HL-60 (cell line): ENCODE results near the gene BRF1.

ENCODE experiments used
- DNase-seq, 2 experiments: peaks; one replicate each; pipeline ENCODE4 v3.0.0-alpha.2; 2010 to 2020; ENCODE audit warnings: low read depth in 1 of 2, low spot score in 1 of 2
- H3K27ac ChIP-seq: fragments of 250-450 bp; sonication (Bioruptor Pico); replicated peaks from 2 replicates; pipeline ENCODE4 v1.5.1; 2020; ENCODE audit warnings: mild to moderate bottlenecking, moderate library complexity
- H3K27me3 ChIP-seq: fragments of 250-450 bp; sonication (Bioruptor Pico); 2 replicates; pipeline ENCODE4 v1.5.1; 2021; ENCODE audit warnings: mild to moderate bottlenecking, moderate library complexity; ENCODE audit not compliant: insufficient read depth, poor library complexity, severe bottlenecking
- H3K4me3 ChIP-seq: replicated peaks from 2 replicates; pipeline ENCODE4 v1.5.1; 2011; ENCODE audit warnings: mild to moderate bottlenecking, control low read depth, low read length; ENCODE audit not compliant: insufficient read depth
- GABPA ChIP-seq: IDR thresholded peaks from 2 replicates; pipeline ENCODE4 v1.6.1; 2012; ENCODE audit warnings: low read depth
- POLR2AphosphoS5 ChIP-seq: IDR thresholded peaks from 2 replicates; pipeline ENCODE4 v1.6.1; 2012; ENCODE audit warnings: low read depth
- SPI1 ChIP-seq: IDR thresholded peaks from 2 replicates; pipeline ENCODE4 v1.6.1; 2012; ENCODE audit warnings: low read depth, mild to moderate bottlenecking, borderline replicate concordance
- TF ChIP-seq, protein P1 (sequence below): IDR thresholded peaks from 2 replicates; pipeline ENCODE4 v1.6.1; 2012; ENCODE audit warnings: low read depth; ENCODE audit not compliant: insufficient replicate concordance
- TF ChIP-seq, protein P2 (sequence below): IDR thresholded peaks from one replicate; pipeline ENCODE4 v1.5.1; 2011; ENCODE audit warnings: low read length, control low read depth, inconsistent platforms; ENCODE audit not compliant: insufficient read depth

The BRF1 gene

DNA sequence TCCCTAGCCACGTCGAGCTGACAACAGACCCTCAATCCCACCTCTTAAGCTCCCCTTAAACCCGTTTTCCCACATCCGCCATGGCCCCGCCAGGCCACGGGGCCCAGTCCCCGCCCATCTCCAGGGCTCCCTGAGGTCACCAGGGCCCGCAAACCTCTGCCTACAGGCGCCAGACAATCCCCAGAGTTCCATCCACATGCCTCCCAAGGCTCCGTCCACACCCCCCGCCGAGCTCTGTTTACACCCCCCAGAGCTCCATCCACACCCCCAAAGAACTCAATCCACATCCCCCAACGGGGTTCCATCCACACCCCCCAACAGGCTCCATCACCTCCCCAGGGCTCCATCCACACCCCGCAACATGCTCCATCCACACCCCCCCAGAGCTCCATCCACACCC lies 141.5 kb downstream of the BRF1 start:
- H3K27ac ChIP-seq, result no peak overlapping the region
- no peak for DNase-seq
- H3K4me3 ChIP-seq, result no peak overlapping the region
- TF ChIP-seq, protein P1, sequence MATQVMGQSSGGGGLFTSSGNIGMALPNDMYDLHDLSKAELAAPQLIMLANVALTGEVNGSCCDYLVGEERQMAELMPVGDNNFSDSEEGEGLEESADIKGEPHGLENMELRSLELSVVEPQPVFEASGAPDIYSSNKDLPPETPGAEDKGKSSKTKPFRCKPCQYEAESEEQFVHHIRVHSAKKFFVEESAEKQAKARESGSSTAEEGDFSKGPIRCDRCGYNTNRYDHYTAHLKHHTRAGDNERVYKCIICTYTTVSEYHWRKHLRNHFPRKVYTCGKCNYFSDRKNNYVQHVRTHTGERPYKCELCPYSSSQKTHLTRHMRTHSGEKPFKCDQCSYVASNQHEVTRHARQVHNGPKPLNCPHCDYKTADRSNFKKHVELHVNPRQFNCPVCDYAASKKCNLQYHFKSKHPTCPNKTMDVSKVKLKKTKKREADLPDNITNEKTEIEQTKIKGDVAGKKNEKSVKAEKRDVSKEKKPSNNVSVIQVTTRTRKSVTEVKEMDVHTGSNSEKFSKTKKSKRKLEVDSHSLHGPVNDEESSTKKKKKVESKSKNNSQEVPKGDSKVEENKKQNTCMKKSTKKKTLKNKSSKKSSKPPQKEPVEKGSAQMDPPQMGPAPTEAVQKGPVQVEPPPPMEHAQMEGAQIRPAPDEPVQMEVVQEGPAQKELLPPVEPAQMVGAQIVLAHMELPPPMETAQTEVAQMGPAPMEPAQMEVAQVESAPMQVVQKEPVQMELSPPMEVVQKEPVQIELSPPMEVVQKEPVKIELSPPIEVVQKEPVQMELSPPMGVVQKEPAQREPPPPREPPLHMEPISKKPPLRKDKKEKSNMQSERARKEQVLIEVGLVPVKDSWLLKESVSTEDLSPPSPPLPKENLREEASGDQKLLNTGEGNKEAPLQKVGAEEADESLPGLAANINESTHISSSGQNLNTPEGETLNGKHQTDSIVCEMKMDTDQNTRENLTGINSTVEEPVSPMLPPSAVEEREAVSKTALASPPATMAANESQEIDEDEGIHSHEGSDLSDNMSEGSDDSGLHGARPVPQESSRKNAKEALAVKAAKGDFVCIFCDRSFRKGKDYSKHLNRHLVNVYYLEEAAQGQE, result no peak
- TF ChIP-seq POLR2AphosphoS5 (no peak), SPI1 (no peak), GABPA (no peak)
- TF ChIP-seq, protein P2, sequence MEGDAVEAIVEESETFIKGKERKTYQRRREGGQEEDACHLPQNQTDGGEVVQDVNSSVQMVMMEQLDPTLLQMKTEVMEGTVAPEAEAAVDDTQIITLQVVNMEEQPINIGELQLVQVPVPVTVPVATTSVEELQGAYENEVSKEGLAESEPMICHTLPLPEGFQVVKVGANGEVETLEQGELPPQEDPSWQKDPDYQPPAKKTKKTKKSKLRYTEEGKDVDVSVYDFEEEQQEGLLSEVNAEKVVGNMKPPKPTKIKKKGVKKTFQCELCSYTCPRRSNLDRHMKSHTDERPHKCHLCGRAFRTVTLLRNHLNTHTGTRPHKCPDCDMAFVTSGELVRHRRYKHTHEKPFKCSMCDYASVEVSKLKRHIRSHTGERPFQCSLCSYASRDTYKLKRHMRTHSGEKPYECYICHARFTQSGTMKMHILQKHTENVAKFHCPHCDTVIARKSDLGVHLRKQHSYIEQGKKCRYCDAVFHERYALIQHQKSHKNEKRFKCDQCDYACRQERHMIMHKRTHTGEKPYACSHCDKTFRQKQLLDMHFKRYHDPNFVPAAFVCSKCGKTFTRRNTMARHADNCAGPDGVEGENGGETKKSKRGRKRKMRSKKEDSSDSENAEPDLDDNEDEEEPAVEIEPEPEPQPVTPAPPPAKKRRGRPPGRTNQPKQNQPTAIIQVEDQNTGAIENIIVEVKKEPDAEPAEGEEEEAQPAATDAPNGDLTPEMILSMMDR, result no peak
- H3K27me3 ChIP-seq, result peaks cover 8% of the 10 kb centered on the region
